Fibroblast of the aortic adventitia (primary cell): ENCODE results near the gene SYTL2. TPM values are rescaled to one million over a fixed set of nuclear protein-coding genes. Genes with fewer than 3 reads are reported as not detected.
A peak's percentile ranks its signal among the peaks of the same experiment; 100 is the strongest.

Experiments used
- DNase-seq: peaks from one replicate; pipeline ENCODE4 v3.0.0-alpha.2; 2010; ENCODE audit warnings: low read depth
- H3K4me3 ChIP-seq: 2 replicates; pipeline ENCODE4 v1.5.1; 2011; ENCODE audit warnings: low read depth, mild to moderate bottlenecking, control low read depth, low read length, moderate library complexity
- CTCF ChIP-seq: IDR thresholded peaks from 2 replicates; pipeline ENCODE4 v1.5.1; 2011; ENCODE audit warnings: mild to moderate bottlenecking, low read length, control low read depth, inconsistent platforms; ENCODE audit not compliant: insufficient read depth
- total RNA-seq: library from RNA; depleted of rRNA; stranded (reverse); fragments of >200 nt; gene quantifications from 2 replicates; pipeline ENCODE4 v1.2.3, GENCODE V29; 2012; ENCODE audit warnings: low replicate concordance

SYTL2 gene
- total RNA-seq, 1 donor: 5.2 TPM

- no peak overlapping the region for H3K4me3 ChIP-seq
- no peak for TF ChIP-seq CTCF
- no peak for DNase-seq
These were observed 46.1 kb downstream of the SYTL2 start for GRCh38 chr11:85764796-85765195.

GRCh38 chr11:85762226-85762625 is 48.7 kb downstream of the SYTL2 start:
- no peak for TF ChIP-seq CTCF
- no peak overlapping the region for H3K4me3 ChIP-seq
- DNase-seq: no peak

GRCh38 chr11:85759915-85760314 is 51.0 kb downstream of the SYTL2 start:
- peak; percentile 74 for DNase-seq
- TF ChIP-seq CTCF: no peak
- no peak overlapping the region for H3K4me3 ChIP-seq

- H3K4me3 ChIP-seq: no peak overlapping the region
- no peak for TF ChIP-seq CTCF
- no peak for DNase-seq
These were observed 52.4 kb downstream of the SYTL2 start for GRCh38 chr11:85758480-85759039.

- DNase-seq: no peak
- TF ChIP-seq CTCF: no peak
- no peak overlapping the region for H3K4me3 ChIP-seq
These were observed 52.9 kb downstream of the SYTL2 start for GRCh38 chr11:85758026-85758425.

GRCh38 chr11:85756401-85757200 is 54.3 kb downstream of the SYTL2 start:
- TF ChIP-seq CTCF: no peak
- no peak for DNase-seq
- H3K4me3 ChIP-seq: no peak overlapping the region

- H3K4me3 ChIP-seq: no peak overlapping the region
- no peak for DNase-seq
- no peak for TF ChIP-seq CTCF
These were observed 55.2 kb downstream of the SYTL2 start for GRCh38 chr11:85755701-85756100.
